Sigmoid colon (tissue), 4 donors: ENCODE data around the gene FOXO4.

Experiments
- POLR2AphosphoS5 ChIP-seq, 4 donors: sonication (generic); formaldehyde crosslinking; IDR thresholded peaks; one replicate each; pipeline ENCODE4 v1.6.1; 2017; ENCODE audit warnings: antibody characterized with exemption in 4 of 4
- TF ChIP-seq, protein P1 (sequence below), 4 experiments: fragments of 450-650 bp in 3 of 4; fragments of 200-600 bp in 1 of 4; IDR thresholded peaks; one replicate each; pipeline ENCODE4 v1.5.1; 2016 to 2019; ENCODE audit warnings: antibody characterized with exemption in 4 of 4, mild to moderate bottlenecking in 3 of 4, moderate library complexity in 2 of 4

DNA sequence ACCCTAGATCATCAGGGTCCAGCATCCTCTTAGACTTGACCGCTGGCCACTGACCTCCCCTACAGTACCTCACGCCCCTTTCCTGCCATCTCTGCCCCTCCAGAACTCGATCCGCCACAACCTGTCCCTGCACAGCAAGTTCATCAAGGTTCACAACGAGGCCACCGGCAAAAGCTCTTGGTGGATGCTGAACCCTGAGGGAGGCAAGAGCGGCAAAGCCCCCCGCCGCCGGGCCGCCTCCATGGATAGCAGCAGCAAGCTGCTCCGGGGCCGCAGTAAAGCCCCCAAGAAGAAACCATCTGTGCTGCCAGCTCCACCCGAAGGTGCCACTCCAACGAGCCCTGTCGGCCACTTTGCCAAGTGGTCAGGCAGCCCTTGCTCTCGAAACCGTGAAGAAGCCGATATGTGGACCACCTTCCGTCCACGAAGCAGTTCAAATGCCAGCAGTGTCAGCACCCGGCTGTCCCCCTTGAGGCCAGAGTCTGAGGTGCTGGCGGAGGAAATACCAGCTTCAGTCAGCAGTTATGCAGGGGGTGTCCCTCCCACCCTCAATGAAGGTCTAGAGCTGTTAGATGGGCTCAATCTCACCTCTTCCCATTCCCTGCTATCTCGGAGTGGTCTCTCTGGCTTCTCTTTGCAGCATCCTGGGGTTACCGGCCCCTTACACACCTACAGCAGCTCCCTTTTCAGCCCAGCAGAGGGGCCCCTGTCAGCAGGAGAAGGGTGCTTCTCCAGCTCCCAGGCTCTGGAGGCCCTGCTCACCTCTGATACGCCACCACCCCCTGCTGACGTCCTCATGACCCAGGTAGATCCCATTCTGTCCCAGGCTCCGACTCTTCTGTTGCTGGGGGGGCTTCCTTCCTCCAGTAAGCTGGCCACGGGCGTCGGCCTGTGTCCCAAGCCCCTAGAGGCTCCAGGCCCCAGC is 5.2 kb downstream of the FOXO4 start:
- TF ChIP-seq, protein P1, sequence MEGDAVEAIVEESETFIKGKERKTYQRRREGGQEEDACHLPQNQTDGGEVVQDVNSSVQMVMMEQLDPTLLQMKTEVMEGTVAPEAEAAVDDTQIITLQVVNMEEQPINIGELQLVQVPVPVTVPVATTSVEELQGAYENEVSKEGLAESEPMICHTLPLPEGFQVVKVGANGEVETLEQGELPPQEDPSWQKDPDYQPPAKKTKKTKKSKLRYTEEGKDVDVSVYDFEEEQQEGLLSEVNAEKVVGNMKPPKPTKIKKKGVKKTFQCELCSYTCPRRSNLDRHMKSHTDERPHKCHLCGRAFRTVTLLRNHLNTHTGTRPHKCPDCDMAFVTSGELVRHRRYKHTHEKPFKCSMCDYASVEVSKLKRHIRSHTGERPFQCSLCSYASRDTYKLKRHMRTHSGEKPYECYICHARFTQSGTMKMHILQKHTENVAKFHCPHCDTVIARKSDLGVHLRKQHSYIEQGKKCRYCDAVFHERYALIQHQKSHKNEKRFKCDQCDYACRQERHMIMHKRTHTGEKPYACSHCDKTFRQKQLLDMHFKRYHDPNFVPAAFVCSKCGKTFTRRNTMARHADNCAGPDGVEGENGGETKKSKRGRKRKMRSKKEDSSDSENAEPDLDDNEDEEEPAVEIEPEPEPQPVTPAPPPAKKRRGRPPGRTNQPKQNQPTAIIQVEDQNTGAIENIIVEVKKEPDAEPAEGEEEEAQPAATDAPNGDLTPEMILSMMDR (IDR thresholded peaks at IDR 0.05): no peak
- TF ChIP-seq POLR2AphosphoS5 (IDR thresholded peaks at IDR 0.05): no peak
